Fibroblast of lung (primary cell): Measurements from ENCODE around the gene CRISP1. TPM values are rescaled to one million over a fixed set of nuclear protein-coding genes. Genes with fewer than 3 reads are reported as not detected.

Experiments
- DNase-seq, 2 donors: peaks; one replicate each; pipeline versions ENCODE4 v3.0.0 to v3.0.0-alpha.2; 2010; ENCODE audit warnings: low read depth in 2 of 2
- H2AFZ ChIP-seq: 2 replicates; pipeline ENCODE4 v1.5.1; 2012; ENCODE audit warnings: low read length, control low read depth, inconsistent platforms
- H3K27ac ChIP-seq: 2 replicates; pipeline ENCODE4 v1.5.1; 2011; ENCODE audit warnings: low read length, control low read depth; ENCODE audit not compliant: insufficient read depth
- H3K27me3 ChIP-seq: 2 replicates; pipeline ENCODE4 v1.5.1; 2011; ENCODE audit warnings: mild to moderate bottlenecking, low read length; ENCODE audit not compliant: control insufficient read depth, insufficient read depth
- H3K36me3 ChIP-seq: 2 replicates; pipeline ENCODE4 v1.5.1; 2011; ENCODE audit warnings: low read length; ENCODE audit not compliant: control insufficient read depth, insufficient read depth
- H3K4me1 ChIP-seq: 2 replicates; pipeline ENCODE4 v1.5.1; 2011; ENCODE audit warnings: low read length; ENCODE audit not compliant: control insufficient read depth, insufficient read depth; ENCODE audit errors: extremely low read depth
- H3K4me2 ChIP-seq: 2 replicates; pipeline ENCODE4 v1.5.1; 2011; ENCODE audit warnings: low read length, control low read depth; ENCODE audit not compliant: insufficient read depth; ENCODE audit errors: extremely low read depth
- H3K4me3 ChIP-seq, 4 experiments: fragments of 200-600 bp in 1 of 4; sonication (generic) in 1 of 4; replicated peaks in 1 of 4; 2 replicates each; pipeline ENCODE4 v1.5.1; 2011 to 2016; ENCODE audit warnings: low read length in 4 of 4, low read depth in 3 of 4, mild to moderate bottlenecking in 3 of 4, control low read depth in 2 of 4, inconsistent platforms in 1 of 4, mixed read lengths in 1 of 4; ENCODE audit not compliant: insufficient read depth in 1 of 4; ENCODE audit errors: control extremely low read depth in 1 of 4
- H3K79me2 ChIP-seq: 2 replicates; pipeline ENCODE4 v1.5.1; 2012; ENCODE audit warnings: mild to moderate bottlenecking, low read length, inconsistent platforms; ENCODE audit not compliant: control insufficient read depth, insufficient read depth
- H3K9ac ChIP-seq: 2 replicates; pipeline ENCODE4 v1.5.1; 2011; ENCODE audit warnings: mild to moderate bottlenecking, low read length, control low read depth; ENCODE audit not compliant: insufficient read depth
- H3K9me3 ChIP-seq: 2 replicates; pipeline ENCODE4 v1.5.1; 2012; ENCODE audit warnings: low read depth, low read length; ENCODE audit not compliant: control insufficient read depth, insufficient read depth
- H4K20me1 ChIP-seq: 2 replicates; pipeline ENCODE4 v1.5.1; 2011; ENCODE audit warnings: low read length; ENCODE audit not compliant: control insufficient read depth, insufficient read depth; ENCODE audit errors: extremely low read depth
- CTCF ChIP-seq, 2 donors: IDR thresholded peaks in 1 of 2; conservative IDR thresholded peaks in 1 of 2; 1 replicate in 1 of 2; 2 replicates in 1 of 2; pipeline ENCODE4 v1.5.1; 2011 to 2012; ENCODE audit warnings: low read length in 2 of 2, control low read depth in 1 of 2, inconsistent platforms in 1 of 2, low read depth in 1 of 2, mild to moderate bottlenecking in 1 of 2
- EZH2 ChIP-seq: IDR thresholded peaks from 2 replicates; pipeline ENCODE4 v1.5.1; 2012; ENCODE audit warnings: low read length, control low read depth, mild to moderate bottlenecking; ENCODE audit errors: missing control alignments
- polyA plus RNA-seq, 2 donors: library from polyadenylated mRNA; depleted of rRNA in 1 of 2; stranded (reverse) in 1 of 2; unstranded in 1 of 2; fragments of >200 nt; gene quantifications; 2 replicates each; pipeline ENCODE4 v1.2.1, GENCODE V29; 2011 to 2012; ENCODE audit warnings: missing spikeins in 1 of 2
- total RNA-seq: library from RNA; depleted of rRNA; stranded (reverse); fragments of >200 nt; gene quantifications from 2 replicates; pipeline ENCODE4 v1.2.1, GENCODE V29; 2014

The CRISP1 gene
- total and polyA plus RNA-seq, 2 donors (not counting 1 experiment from before 2014, with no cell fraction given), result not detected

GRCh38 chr6:49815166-49815565, 51.2 kb downstream of the CRISP1 start:
- Histone ChIP-seq H3K27me3 (no peaks in the 10 kb centered on the region), H3K79me2 (no peaks in the 10 kb centered on the region), H4K20me1 (no peaks in the 10 kb centered on the region), H3K4me2 (no peak overlapping the region), H3K4me3 (no peak overlapping the region), H3K9me3 (no peaks in the 10 kb centered on the region), H3K27ac (no peak overlapping the region), H3K9ac (no peak overlapping the region), H3K4me1 (no peaks in the 10 kb centered on the region), H3K36me3 (no peaks in the 10 kb centered on the region), H2AFZ (no peak overlapping the region)
- TF ChIP-seq CTCF (conservative IDR thresholded peaks at IDR 0.05 in 1 of 2, IDR thresholded peaks at IDR 0.05 in 1 of 2; ENCODE audit: low read depth in 1 of 2, low read length in 2 of 2) (no peak), EZH2 (no peak)
- no peak for DNase-seq

DNA sequence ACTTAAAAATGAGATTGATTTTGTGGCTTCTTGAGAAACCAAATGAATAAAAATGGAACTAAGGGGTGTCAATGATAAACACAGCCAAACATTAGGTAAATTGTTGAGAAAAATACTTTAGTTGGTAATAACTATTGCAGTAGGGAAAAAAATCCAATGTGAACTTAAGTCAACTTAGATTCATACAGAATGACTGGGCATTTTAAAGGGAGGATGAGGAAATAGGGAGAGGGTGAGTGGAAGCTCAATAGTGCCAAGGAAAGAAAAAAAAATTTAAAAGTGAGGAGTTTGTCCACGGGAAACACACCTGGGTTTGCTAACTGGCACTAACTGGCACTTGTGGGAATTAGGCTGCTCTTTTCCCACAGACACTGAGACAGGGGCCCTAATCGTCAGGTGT, 53.1 kb downstream of the CRISP1 start:
- no peak overlapping the region for H2AFZ ChIP-seq
- no peak for TF ChIP-seq EZH2
- TF ChIP-seq CTCF (conservative IDR thresholded peaks at IDR 0.05 in 1 of 2, IDR thresholded peaks at IDR 0.05 in 1 of 2; ENCODE audit: low read depth in 1 of 2, low read length in 2 of 2), result no peak
- no peaks in the 10 kb centered on the region for H3K36me3 ChIP-seq
- H3K27ac ChIP-seq, result no peak overlapping the region
- no peaks in the 10 kb centered on the region for H3K4me1 ChIP-seq
- no peaks in the 10 kb centered on the region for H3K79me2 ChIP-seq
- no peaks in the 10 kb centered on the region for H3K27me3 ChIP-seq
- H3K4me2 ChIP-seq, result no peak overlapping the region
- no peaks in the 10 kb centered on the region for H4K20me1 ChIP-seq
- no peak overlapping the region for H3K4me3 ChIP-seq
- no peak overlapping the region for H3K9ac ChIP-seq
- no peak for DNase-seq
- H3K9me3 ChIP-seq, result no peaks in the 10 kb centered on the region

DNA sequence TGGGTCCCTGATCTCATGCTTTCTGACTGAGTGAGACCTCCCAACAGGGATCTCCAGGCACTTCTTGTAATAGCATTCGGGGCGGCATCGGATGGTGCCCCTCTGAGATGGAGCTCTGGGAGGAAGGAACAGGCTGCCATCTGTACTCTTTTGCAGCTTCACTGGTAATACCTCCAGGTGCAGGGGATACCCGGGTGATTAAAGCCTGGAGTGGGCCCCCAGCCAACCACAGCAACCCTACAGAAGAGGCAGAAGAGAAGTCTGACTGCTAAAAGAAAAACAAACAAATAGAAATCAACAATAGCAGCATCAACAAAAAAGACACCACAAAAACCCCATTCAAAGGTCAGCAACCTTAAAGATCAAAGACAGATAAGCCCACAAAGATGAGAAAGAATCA, 60.2 kb downstream of the CRISP1 start:
- no peaks in the 10 kb centered on the region for H3K27me3 ChIP-seq
- H4K20me1 ChIP-seq, result no peaks in the 10 kb centered on the region
- no peak overlapping the region for H3K27ac ChIP-seq
- H3K4me1 ChIP-seq, result no peaks in the 10 kb centered on the region
- DNase-seq, result no peak
- no peak overlapping the region for H2AFZ ChIP-seq
- no peak overlapping the region for H3K4me2 ChIP-seq
- H3K9me3 ChIP-seq, result no peaks in the 10 kb centered on the region
- H3K4me3 ChIP-seq, result no peak overlapping the region
- H3K9ac ChIP-seq, result no peak overlapping the region
- no peaks in the 10 kb centered on the region for H3K79me2 ChIP-seq
- TF ChIP-seq CTCF (conservative IDR thresholded peaks at IDR 0.05 in 1 of 2, IDR thresholded peaks at IDR 0.05 in 1 of 2; ENCODE audit: low read depth in 1 of 2, low read length in 2 of 2) (no peak), EZH2 (no peak)
- H3K36me3 ChIP-seq, result no peaks in the 10 kb centered on the region
